ENCODE measurements around the gene USP6NL.

Gene USP6NL

GRCh38 chr10:11468126-11468742 is 143.2 kb downstream of the USP6NL start:
- Histone ChIP-seq H2AFZ (ENCODE audit: low read length) (no peak overlapping the region), H3K79me2 (ENCODE audit: insufficient read depth, low read length) (no peaks in the 10 kb centered on the region), H3K4me1 (ENCODE audit: insufficient read depth, low read length, poor library complexity, severe bottlenecking) (no peaks in the 10 kb centered on the region), H3K9me3 (ENCODE audit: insufficient read depth, low read depth, low read length) (no peaks in the 10 kb centered on the region), H3K9me2 (replicated peaks; ENCODE audit: low read depth, low read length) (no peaks in the 10 kb centered on the region), H3K9ac (ENCODE audit: low read depth, low read length, poor library complexity, severe bottlenecking) (no peak overlapping the region), H3K4me2 (ENCODE audit: low read depth, low read length, poor library complexity, severe bottlenecking) (no peak overlapping the region), H3F3A (ENCODE audit: low read depth) (no peaks in the 10 kb centered on the region), H3K4me3 (ENCODE audit: low read length, poor library complexity, severe bottlenecking) (no peak overlapping the region), H3K36me3 (ENCODE audit: insufficient read depth, low read length) (peaks cover 21% of the 10 kb centered on the region; the same call in 1 of the 2 replicates), H4K20me1 (ENCODE audit: insufficient read depth, low read length, poor library complexity, severe bottlenecking) (no peaks in the 10 kb centered on the region), H3K27me3 (ENCODE audit: insufficient read depth, low read length, poor library complexity, severe bottlenecking) (no peaks in the 10 kb centered on the region)
- no peak for TF ChIP-seq EZH2phosphoT487 (IDR thresholded peaks at IDR 0.05; ENCODE audit: borderline replicate concordance)
- TF ChIP-seq, protein P1, sequence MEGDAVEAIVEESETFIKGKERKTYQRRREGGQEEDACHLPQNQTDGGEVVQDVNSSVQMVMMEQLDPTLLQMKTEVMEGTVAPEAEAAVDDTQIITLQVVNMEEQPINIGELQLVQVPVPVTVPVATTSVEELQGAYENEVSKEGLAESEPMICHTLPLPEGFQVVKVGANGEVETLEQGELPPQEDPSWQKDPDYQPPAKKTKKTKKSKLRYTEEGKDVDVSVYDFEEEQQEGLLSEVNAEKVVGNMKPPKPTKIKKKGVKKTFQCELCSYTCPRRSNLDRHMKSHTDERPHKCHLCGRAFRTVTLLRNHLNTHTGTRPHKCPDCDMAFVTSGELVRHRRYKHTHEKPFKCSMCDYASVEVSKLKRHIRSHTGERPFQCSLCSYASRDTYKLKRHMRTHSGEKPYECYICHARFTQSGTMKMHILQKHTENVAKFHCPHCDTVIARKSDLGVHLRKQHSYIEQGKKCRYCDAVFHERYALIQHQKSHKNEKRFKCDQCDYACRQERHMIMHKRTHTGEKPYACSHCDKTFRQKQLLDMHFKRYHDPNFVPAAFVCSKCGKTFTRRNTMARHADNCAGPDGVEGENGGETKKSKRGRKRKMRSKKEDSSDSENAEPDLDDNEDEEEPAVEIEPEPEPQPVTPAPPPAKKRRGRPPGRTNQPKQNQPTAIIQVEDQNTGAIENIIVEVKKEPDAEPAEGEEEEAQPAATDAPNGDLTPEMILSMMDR (conservative IDR thresholded peaks at IDR 0.05; ENCODE audit: low read length), result no peak

DNA sequence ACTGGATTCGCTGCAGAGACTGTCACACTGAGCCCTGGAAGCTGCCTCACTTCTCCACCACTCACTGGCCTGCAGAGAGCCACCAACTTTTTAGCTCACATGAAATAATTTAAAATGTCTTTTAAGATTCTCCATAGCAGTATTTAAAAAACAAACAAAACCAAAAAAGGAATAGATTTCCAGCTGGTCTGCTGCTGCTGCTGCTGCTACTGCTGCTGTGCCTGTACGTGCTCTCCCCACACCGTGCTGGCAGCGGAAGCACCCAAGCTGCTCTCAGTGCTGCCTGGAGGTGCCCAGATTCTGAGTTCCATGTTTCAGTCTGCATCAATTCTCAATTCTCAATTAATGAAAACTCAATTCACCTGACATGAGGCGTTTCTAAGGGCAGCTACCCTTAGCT is 146.0 kb downstream of the USP6NL start:
- Histone ChIP-seq H3K9me3 (ENCODE audit: insufficient read depth, low read depth, low read length) (no peaks in the 10 kb centered on the region), H4K20me1 (ENCODE audit: insufficient read depth, low read length, poor library complexity, severe bottlenecking) (no peaks in the 10 kb centered on the region), H3K79me2 (ENCODE audit: insufficient read depth, low read length) (no peaks in the 10 kb centered on the region), H3K9me2 (replicated peaks; ENCODE audit: low read depth, low read length) (no peaks in the 10 kb centered on the region), H3K4me3 (ENCODE audit: low read length, poor library complexity, severe bottlenecking) (no peak overlapping the region), H2AFZ (ENCODE audit: low read length) (no peak overlapping the region), H3F3A (ENCODE audit: low read depth) (no peaks in the 10 kb centered on the region), H3K27me3 (ENCODE audit: insufficient read depth, low read length, poor library complexity, severe bottlenecking) (no peaks in the 10 kb centered on the region), H3K4me1 (ENCODE audit: insufficient read depth, low read length, poor library complexity, severe bottlenecking) (no peaks in the 10 kb centered on the region), H3K36me3 (ENCODE audit: insufficient read depth, low read length) (peaks cover 46% of the 10 kb centered on the region), H3K9ac (ENCODE audit: low read depth, low read length, poor library complexity, severe bottlenecking) (no peak overlapping the region), H3K4me2 (ENCODE audit: low read depth, low read length, poor library complexity, severe bottlenecking) (no peak overlapping the region)
- TF ChIP-seq, protein P1 (conservative IDR thresholded peaks at IDR 0.05; ENCODE audit: low read length), result no peak
- no peak for TF ChIP-seq EZH2phosphoT487 (IDR thresholded peaks at IDR 0.05; ENCODE audit: borderline replicate concordance)

DNA sequence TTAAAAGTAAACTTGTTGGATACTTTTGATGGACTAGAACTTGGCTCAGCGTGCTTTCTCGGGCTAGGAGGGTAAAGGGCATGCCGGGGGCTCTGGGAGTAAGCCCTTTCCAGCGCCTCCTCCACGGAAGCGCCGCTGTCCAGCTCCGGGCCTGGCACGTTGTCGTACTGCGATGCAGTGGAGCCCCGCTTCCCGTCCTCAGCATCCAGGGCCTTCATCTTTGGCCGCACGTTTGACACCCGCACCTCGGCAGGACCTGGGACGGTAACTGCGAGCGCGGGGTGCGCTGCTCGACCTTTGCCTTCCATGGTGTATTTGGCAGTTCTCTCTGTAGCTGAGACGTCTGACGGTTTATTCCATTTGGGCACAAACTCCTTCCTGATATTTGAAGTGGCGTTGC is 148.3 kb downstream of the USP6NL start:
- Histone ChIP-seq H3K79me2 (ENCODE audit: insufficient read depth, low read length) (no peaks in the 10 kb centered on the region), H3K9me3 (ENCODE audit: insufficient read depth, low read depth, low read length) (no peaks in the 10 kb centered on the region), H3K4me2 (ENCODE audit: low read depth, low read length, poor library complexity, severe bottlenecking) (no peak overlapping the region), H3K27me3 (ENCODE audit: insufficient read depth, low read length, poor library complexity, severe bottlenecking) (no peaks in the 10 kb centered on the region), H3F3A (ENCODE audit: low read depth) (no peaks in the 10 kb centered on the region), H3K9me2 (replicated peaks; ENCODE audit: low read depth, low read length) (no peaks in the 10 kb centered on the region), H3K4me1 (ENCODE audit: insufficient read depth, low read length, poor library complexity, severe bottlenecking) (no peaks in the 10 kb centered on the region), H4K20me1 (ENCODE audit: insufficient read depth, low read length, poor library complexity, severe bottlenecking) (no peaks in the 10 kb centered on the region), H3K4me3 (ENCODE audit: low read length, poor library complexity, severe bottlenecking) (no peak overlapping the region), H2AFZ (ENCODE audit: low read length) (no peak overlapping the region), H3K9ac (ENCODE audit: low read depth, low read length, poor library complexity, severe bottlenecking) (no peak overlapping the region), H3K36me3 (ENCODE audit: insufficient read depth, low read length) (peaks cover 41% of the 10 kb centered on the region)
- TF ChIP-seq, protein P1 (conservative IDR thresholded peaks at IDR 0.05; ENCODE audit: low read length), result no peak
- no peak for TF ChIP-seq EZH2phosphoT487 (IDR thresholded peaks at IDR 0.05; ENCODE audit: borderline replicate concordance)
